Endothelial cell of umbilical vein (primary cell): ENCODE results near the gene ARHGEF6. TPM values are rescaled to one million over a fixed set of nuclear protein-coding genes. Genes with fewer than 3 reads are reported as not detected.
A peak's percentile ranks its signal among the peaks of the same experiment; 100 is the strongest.

Source experiments
- BruUV-seq: library from RNA; stranded (reverse); fragments of 400-500 nt; replicated peaks from 2 replicates; lab custom pipeline; 2021; lab: Mats Ljungman, UMichigan
- CTCF ChIA-PET: fragments of 300-600, 350-600 bp; sonication (Branson Sonifier 250); formaldehyde crosslinking; loops from one replicate; lab custom pipeline; 2021; ENCODE audit warnings: antibody characterized with exemption, inconsistent platforms; lab: Charles Lee
- POLR2A ChIA-PET: fragments of 300-600, 350-600 bp; sonication (Branson Sonifier 250); formaldehyde crosslinking; loops from one replicate; lab custom pipeline; 2021; ENCODE audit warnings: antibody characterized with exemption, inconsistent platforms; lab: Charles Lee
- DNase-seq: peaks from one replicate; pipeline ENCODE4 v3.0.0-alpha.2; 2011; ENCODE audit warnings: low read depth, low spot score
- FAIRE-seq: peaks from 2 replicates; lab custom pipeline; 2011; peaks lifted over from hg19 to GRCh38; lab: Jason Lieb, UNC
- H2AFZ ChIP-seq: 2 replicates; pipeline ENCODE4 v1.6.0; 2012; ENCODE audit warnings: low read depth, low read length, control low read depth, inconsistent platforms
- H3K27ac ChIP-seq: 2 replicates; pipeline ENCODE4 v1.5.1; 2011; ENCODE audit warnings: low read depth, mild to moderate bottlenecking, control low read depth, low read length, moderate library complexity; ENCODE audit not compliant: insufficient read depth
- H3K27me3 ChIP-seq, 2 experiments: 2 replicates each; pipeline versions ENCODE4 v1.6.0 to v1.6.1; 2011; ENCODE audit warnings: low read length in 2 of 2, mixed read lengths in 1 of 2; ENCODE audit not compliant: control insufficient read depth in 2 of 2, insufficient read depth in 2 of 2
- H3K36me3 ChIP-seq, 2 experiments: 2 replicates in 1 of 2; 3 replicates in 1 of 2; pipeline ENCODE4 v1.5.1; 2011; ENCODE audit warnings: low read length in 2 of 2, mild to moderate bottlenecking in 1 of 2, moderate library complexity in 1 of 2; ENCODE audit not compliant: control insufficient read depth in 2 of 2, insufficient read depth in 2 of 2; ENCODE audit errors: extremely low read depth in 1 of 2
- H3K4me1 ChIP-seq: 3 replicates; pipeline ENCODE4 v1.5.1; 2011; ENCODE audit warnings: mild to moderate bottlenecking, low read length; ENCODE audit not compliant: control insufficient read depth, insufficient read depth; ENCODE audit errors: extremely low read depth
- H3K4me2 ChIP-seq: 2 replicates; pipeline ENCODE4 v1.6.1; 2011; ENCODE audit warnings: low read length, control low read depth, mixed read lengths; ENCODE audit not compliant: insufficient read depth
- H3K4me3 ChIP-seq, 3 experiments: fragments of 200-600 bp in 1 of 3; sonication (generic), shearing (Covaris generic) in 1 of 3; replicated peaks in 1 of 3; 2 replicates each; pipeline ENCODE4 v1.5.1; 2011 to 2016; ENCODE audit warnings: control low read depth in 3 of 3, low read length in 3 of 3, mild to moderate bottlenecking in 2 of 3, inconsistent platforms in 1 of 3, low read depth in 1 of 3, moderate library complexity in 1 of 3; ENCODE audit not compliant: insufficient read depth in 1 of 3
- H3K79me2 ChIP-seq: 2 replicates; pipeline ENCODE4 v1.6.0; 2012; ENCODE audit warnings: low read length, inconsistent platforms; ENCODE audit not compliant: control insufficient read depth, insufficient read depth
- H3K9ac ChIP-seq: replicated peaks from 2 replicates; pipeline ENCODE3; 2011; ENCODE audit warnings: low read length, control low read depth; ENCODE audit not compliant: insufficient read depth; ENCODE audit errors: extremely low read depth
- H3K9me1 ChIP-seq: replicated peaks from 3 replicates; pipeline ENCODE4 v1.6.0; 2011; ENCODE audit warnings: mild to moderate bottlenecking, low read length; ENCODE audit not compliant: control insufficient read depth, insufficient read depth; ENCODE audit errors: extremely low read depth
- H3K9me3 ChIP-seq: replicated peaks from 2 replicates; pipeline ENCODE4 v1.5.1; 2012; ENCODE audit warnings: low read length, inconsistent platforms; ENCODE audit not compliant: control insufficient read depth, insufficient read depth
- H4K20me1 ChIP-seq: replicated peaks from 2 replicates; pipeline ENCODE3; 2011; ENCODE audit warnings: mild to moderate bottlenecking, low read length; ENCODE audit not compliant: control insufficient read depth, insufficient read depth; ENCODE audit errors: extremely low read depth
- CTCF ChIP-seq, 2 donors: IDR thresholded peaks; 1 replicate in 1 of 2; 2 replicates in 1 of 2; pipeline ENCODE4 v1.5.1; 2011; ENCODE audit warnings: low read length in 2 of 2, mild to moderate bottlenecking in 2 of 2, moderate library complexity in 2 of 2, control low read depth in 1 of 2, inconsistent platforms in 1 of 2, low read depth in 1 of 2; ENCODE audit not compliant: insufficient read depth in 1 of 2; ENCODE audit errors: extremely low read depth in 1 of 2
- EZH2 ChIP-seq: IDR thresholded peaks from 2 replicates; pipeline ENCODE4 v1.6.1; 2012; ENCODE audit warnings: borderline replicate concordance, low read depth, mild to moderate bottlenecking, moderate library complexity, low read length, inconsistent platforms; ENCODE audit not compliant: severe bottlenecking
- FOS ChIP-seq: IDR thresholded peaks from 2 replicates; pipeline ENCODE4 v1.6.1; 2011; ENCODE audit warnings: mild to moderate bottlenecking, low read length, moderate library complexity, borderline replicate concordance; ENCODE audit not compliant: insufficient read depth
- GATA2 ChIP-seq: IDR thresholded peaks from 2 replicates; pipeline ENCODE4 v1.7.0; 2011; ENCODE audit warnings: low read depth, mild to moderate bottlenecking, moderate library complexity, mixed read lengths, low read length; ENCODE audit not compliant: insufficient read length, insufficient read depth
- JUN ChIP-seq: IDR thresholded peaks from 2 replicates; pipeline ENCODE4 v1.6.1; 2011; ENCODE audit warnings: borderline replicate concordance, low read depth; ENCODE audit not compliant: insufficient read length, insufficient read depth
- MAX ChIP-seq: IDR thresholded peaks from 2 replicates; pipeline ENCODE4 v1.6.1; 2011; ENCODE audit not compliant: insufficient read depth, insufficient read length
- MYC ChIP-seq: IDR thresholded peaks from one replicate; pipeline ENCODE4 v1.6.1; 2011; ENCODE audit warnings: mild to moderate bottlenecking, low read depth, low read length
- POLR2A ChIP-seq: IDR thresholded peaks from 2 replicates; pipeline ENCODE4 v1.6.1; 2012; ENCODE audit warnings: low read depth, mild to moderate bottlenecking, control low read depth, low read length
- POLR2AphosphoS5 ChIP-seq: IDR thresholded peaks from 2 replicates; pipeline ENCODE4 v1.6.1; 2012; ENCODE audit warnings: low read depth, mild to moderate bottlenecking, control low read depth, low read length, moderate library complexity; ENCODE audit not compliant: insufficient read depth
- dilution Hi-C: fragments of 300-500 bp; cut with MboI; formaldehyde crosslinking; loops from one replicate; pipeline ENCODE4 v1.15.0; 2019; ENCODE audit warnings: low sequenced_read_pairs; ENCODE audit not compliant: extremely low pct_ligation_motif_present
- intact Hi-C: fragments of 100-400 bp; cut with micrococcal nuclease; formaldehyde crosslinking; loops from one replicate; pipeline ENCODE4 v1.10.0; 2022
- polyA plus RNA-seq, 4 experiments: library from polyadenylated mRNA; depleted of rRNA in 3 of 4; stranded (reverse) in 3 of 4; unstranded in 1 of 4; fragments of >200 nt; gene quantifications; 2 replicates each; pipeline versions ENCODE4 v1.2.1 to v1.2.3, GENCODE V29; 2011 to 2012; ENCODE audit warnings: missing spikeins in 1 of 4
- total RNA-seq: library from RNA; stranded (reverse); gene quantifications from 2 replicates; pipeline ENCODE4 v1.2.3, GENCODE V29; 2021

Gene ARHGEF6
- total and polyA plus RNA-seq, 2 donors (not counting 3 experiments of a cell fraction or from before 2014, with no cell fraction given) = 4.9 to 6.4 TPM

- Histone ChIP-seq H3K36me3 (no peaks in the 10 kb centered on the region), H3K79me2 (no peaks in the 10 kb centered on the region), H3K4me2 (no peak overlapping the region), H3K27ac (no peak overlapping the region), H3K9me3 (no peaks in the 10 kb centered on the region), H3K4me3 (no peak overlapping the region), H4K20me1 (no peaks in the 10 kb centered on the region), H3K9ac (no peak overlapping the region), H3K27me3 (no peaks in the 10 kb centered on the region), H3K9me1 (no peaks in the 10 kb centered on the region), H2AFZ (no peak overlapping the region), H3K4me1 (peaks cover 2% of the 10 kb centered on the region)
- DNase-seq (no peak), FAIRE-seq (no peak)
- no TSS peak for BruUV-seq
- ChIA-PET POLR2A (interaction anchor here (0.5 kb wide), 1 partner anchor 12 kb away, joined by 7 read pairs; no protein-coding TSS in a partner anchor), CTCF (no interaction called here)
- intact Hi-C loops = no loop called here
- TF ChIP-seq MYC = no peak
- dilution Hi-C loops = no loop called here
These were observed 48.1 kb upstream of the ARHGEF6 start for GRCh38 chrX:136828830-136829229.

- Histone ChIP-seq H3K36me3 (no peaks in the 10 kb centered on the region), H3K4me1 (peaks cover 2% of the 10 kb centered on the region), H3K9ac (no peak overlapping the region), H3K27ac (no peak overlapping the region), H3K9me3 (no peaks in the 10 kb centered on the region), H2AFZ (no peak overlapping the region), H4K20me1 (no peaks in the 10 kb centered on the region), H3K4me3 (no peak overlapping the region), H3K9me1 (no peaks in the 10 kb centered on the region), H3K79me2 (no peaks in the 10 kb centered on the region), H3K4me2 (no peak overlapping the region), H3K27me3 (no peaks in the 10 kb centered on the region)
- dilution Hi-C loops = no loop called here
- intact Hi-C loops = no loop called here
- BruUV-seq = no TSS peak
- no peak for TF ChIP-seq CTCF (IDR thresholded peaks at IDR 0.05; ENCODE audit: extremely low read depth in 1 of 2, insufficient read depth in 1 of 2, low read depth in 1 of 2, low read length in 2 of 2)
- no peak for TF ChIP-seq MYC
- TF ChIP-seq JUN = no peak
- no peak for TF ChIP-seq MAX
- TF ChIP-seq POLR2AphosphoS5 = no peak
- TF ChIP-seq POLR2A = no peak
- no peak for TF ChIP-seq FOS
- no peak for TF ChIP-seq GATA2
- TF ChIP-seq EZH2 = no peak
- ChIA-PET CTCF (no interaction called here), POLR2A (no interaction called here)
- FAIRE-seq (peak; percentile 64), DNase-seq (no peak)
These were observed 46.3 kb upstream of the ARHGEF6 start for GRCh38 chrX:136827026-136827425.
